BE2C (cell line): Measurements from ENCODE around the gene TFAP2C.

Experiments
- DNase-seq: peaks from one replicate; pipeline ENCODE4 v3.0.0-alpha.2; 2020
- H3K27me3 ChIP-seq: fragments of 250-450 bp; sonication (Bioruptor Pico); 2 replicates; pipeline ENCODE4 v1.5.1; 2020; ENCODE audit warnings: mild to moderate bottlenecking
- H3K36me3 ChIP-seq: fragments of 250-450 bp; sonication (Bioruptor Pico); 2 replicates; pipeline ENCODE4 v1.5.1; 2020; ENCODE audit warnings: mild to moderate bottlenecking
- H3K4me1 ChIP-seq: fragments of 250-450 bp; sonication (Bioruptor Pico); 2 replicates; pipeline ENCODE4 v1.5.1; 2020
- H3K4me3 ChIP-seq: 2 replicates; pipeline ENCODE4 v1.5.1; 2011; ENCODE audit warnings: low read depth, low read length
- H3K9me3 ChIP-seq: fragments of 250-450 bp; sonication (Bioruptor Pico); 2 replicates; pipeline ENCODE4 v1.5.1; 2020
- TF ChIP-seq, protein P1 (sequence below): IDR thresholded peaks from 2 replicates; pipeline ENCODE4 v1.5.1; 2012; ENCODE audit warnings: mild to moderate bottlenecking, low read depth, low read length

Gene TFAP2C

DNA sequence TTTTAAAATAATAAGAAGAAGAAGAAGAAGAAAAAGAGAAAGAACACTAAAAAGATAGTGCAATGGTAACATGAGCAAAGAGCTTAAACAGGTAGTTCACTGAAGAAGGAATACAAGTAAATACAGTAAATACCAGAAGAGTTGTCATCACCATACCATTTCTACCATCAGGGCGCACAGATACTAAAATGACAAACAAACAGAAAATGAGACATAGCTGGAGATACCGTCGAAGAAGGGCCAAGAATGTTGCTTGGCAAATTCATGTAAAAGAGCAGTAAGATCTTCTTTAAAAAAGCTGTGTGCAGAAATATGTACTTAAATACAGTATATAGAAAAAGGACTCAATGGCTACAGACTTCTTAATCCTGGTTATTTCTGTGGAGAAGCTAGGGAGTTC, 20.7 kb upstream of the TFAP2C start:
- no peaks in the 10 kb centered on the region for H3K4me1 ChIP-seq
- H3K27me3 ChIP-seq, result no peaks in the 10 kb centered on the region
- TF ChIP-seq, protein P1, sequence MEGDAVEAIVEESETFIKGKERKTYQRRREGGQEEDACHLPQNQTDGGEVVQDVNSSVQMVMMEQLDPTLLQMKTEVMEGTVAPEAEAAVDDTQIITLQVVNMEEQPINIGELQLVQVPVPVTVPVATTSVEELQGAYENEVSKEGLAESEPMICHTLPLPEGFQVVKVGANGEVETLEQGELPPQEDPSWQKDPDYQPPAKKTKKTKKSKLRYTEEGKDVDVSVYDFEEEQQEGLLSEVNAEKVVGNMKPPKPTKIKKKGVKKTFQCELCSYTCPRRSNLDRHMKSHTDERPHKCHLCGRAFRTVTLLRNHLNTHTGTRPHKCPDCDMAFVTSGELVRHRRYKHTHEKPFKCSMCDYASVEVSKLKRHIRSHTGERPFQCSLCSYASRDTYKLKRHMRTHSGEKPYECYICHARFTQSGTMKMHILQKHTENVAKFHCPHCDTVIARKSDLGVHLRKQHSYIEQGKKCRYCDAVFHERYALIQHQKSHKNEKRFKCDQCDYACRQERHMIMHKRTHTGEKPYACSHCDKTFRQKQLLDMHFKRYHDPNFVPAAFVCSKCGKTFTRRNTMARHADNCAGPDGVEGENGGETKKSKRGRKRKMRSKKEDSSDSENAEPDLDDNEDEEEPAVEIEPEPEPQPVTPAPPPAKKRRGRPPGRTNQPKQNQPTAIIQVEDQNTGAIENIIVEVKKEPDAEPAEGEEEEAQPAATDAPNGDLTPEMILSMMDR, result no peak
- H3K9me3 ChIP-seq, result no peaks in the 10 kb centered on the region
- no peak overlapping the region for H3K4me3 ChIP-seq
- no peak for DNase-seq
- no peaks in the 10 kb centered on the region for H3K36me3 ChIP-seq

DNA sequence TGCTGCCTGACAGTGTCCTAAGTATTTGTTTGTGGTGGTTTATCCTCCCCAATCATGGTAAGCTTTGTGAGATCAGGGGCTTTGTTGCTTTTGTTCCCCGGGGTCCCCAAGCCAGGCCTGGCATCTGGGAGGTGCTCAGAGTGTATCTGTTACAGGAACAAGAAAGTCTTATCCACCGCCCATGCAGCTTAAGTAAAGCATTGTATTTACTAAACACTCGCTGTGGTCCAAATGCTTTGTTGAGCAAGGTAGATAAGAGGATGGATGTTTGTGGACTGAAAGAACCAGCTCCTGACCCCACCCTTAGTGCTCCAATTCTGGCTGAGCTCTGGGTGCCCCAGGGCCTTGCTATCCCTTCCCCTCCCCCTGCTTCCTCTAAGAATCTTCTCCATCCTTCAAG, 19.8 kb upstream of the TFAP2C start:
- Histone ChIP-seq H3K27me3 (no peaks in the 10 kb centered on the region), H3K4me1 (no peaks in the 10 kb centered on the region), H3K4me3 (no peak overlapping the region), H3K9me3 (no peaks in the 10 kb centered on the region), H3K36me3 (no peaks in the 10 kb centered on the region)
- DNase-seq, result no peak
- TF ChIP-seq, protein P1, result no peak

DNA sequence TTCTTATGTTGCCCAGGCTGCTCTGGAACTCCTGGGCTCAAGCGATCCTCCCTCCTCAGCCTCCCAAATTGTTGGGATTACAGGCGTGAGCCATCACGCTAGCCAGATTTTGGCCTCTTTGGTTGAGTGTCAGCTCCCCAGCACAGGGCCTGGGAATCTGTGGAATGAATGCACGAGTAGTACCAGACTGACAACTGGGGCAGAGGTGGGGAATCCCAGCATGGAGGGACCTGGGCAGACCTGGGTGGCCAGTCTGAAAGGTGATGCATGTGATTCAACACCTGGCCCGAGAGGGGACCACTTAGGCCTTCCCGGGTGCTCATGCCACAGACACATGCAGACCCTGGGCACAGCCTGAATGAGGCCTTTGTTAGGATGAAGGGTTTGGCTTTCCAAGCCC, 19.0 kb upstream of the TFAP2C start:
- TF ChIP-seq, protein P1, result no peak
- Histone ChIP-seq H3K4me1 (no peaks in the 10 kb centered on the region), H3K9me3 (no peaks in the 10 kb centered on the region), H3K4me3 (no peak overlapping the region), H3K36me3 (no peaks in the 10 kb centered on the region), H3K27me3 (no peaks in the 10 kb centered on the region)
- DNase-seq, result no peak

DNA sequence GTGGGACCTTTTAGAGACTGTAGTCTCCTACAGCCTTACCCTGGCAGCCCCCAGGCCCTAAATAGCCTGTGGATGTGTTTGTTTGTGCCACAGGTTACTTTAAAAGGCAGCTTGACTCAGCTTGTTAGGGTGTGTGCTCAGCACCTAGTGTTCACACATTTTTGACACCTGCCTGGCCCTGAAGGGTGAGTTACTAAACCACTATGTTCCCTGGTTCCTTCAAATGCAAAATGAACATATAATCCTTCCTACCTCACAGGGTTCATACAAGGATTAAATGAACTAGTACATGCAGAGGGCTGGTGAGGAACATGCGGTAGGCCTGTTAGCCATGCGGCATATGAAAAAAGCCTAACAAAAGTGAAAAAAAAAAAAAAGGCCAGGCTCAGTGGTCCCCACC, 14.9 kb upstream of the TFAP2C start:
- Histone ChIP-seq H3K9me3 (no peaks in the 10 kb centered on the region), H3K4me3 (no peak overlapping the region), H3K4me1 (no peaks in the 10 kb centered on the region), H3K36me3 (no peaks in the 10 kb centered on the region), H3K27me3 (no peaks in the 10 kb centered on the region)
- DNase-seq, result no peak
- TF ChIP-seq, protein P1, result no peak

DNA sequence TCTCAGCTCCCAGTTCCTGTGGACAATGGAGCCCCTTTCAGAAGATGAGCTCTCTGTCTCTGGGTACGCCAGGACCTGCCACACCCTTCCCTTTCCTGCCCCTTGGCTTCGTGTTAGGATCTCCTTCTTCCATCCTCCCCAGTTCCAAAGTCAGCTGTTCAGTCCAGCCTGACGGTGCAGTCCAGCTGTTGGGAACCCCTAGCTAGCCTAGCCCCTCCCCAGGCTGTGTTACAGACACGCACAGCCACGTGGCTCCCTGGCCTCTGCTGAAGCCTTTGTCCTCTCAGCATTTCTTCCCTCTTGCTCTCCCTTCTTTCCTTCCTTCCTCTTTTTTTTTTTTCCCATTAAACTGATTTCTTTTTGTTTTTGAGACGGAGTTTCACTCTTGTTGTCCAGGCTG, 12.4 kb upstream of the TFAP2C start:
- Histone ChIP-seq H3K4me1 (no peaks in the 10 kb centered on the region), H3K27me3 (no peaks in the 10 kb centered on the region), H3K4me3 (no peak overlapping the region), H3K9me3 (no peaks in the 10 kb centered on the region), H3K36me3 (no peaks in the 10 kb centered on the region)
- DNase-seq, result no peak
- TF ChIP-seq, protein P1, result no peak

DNA sequence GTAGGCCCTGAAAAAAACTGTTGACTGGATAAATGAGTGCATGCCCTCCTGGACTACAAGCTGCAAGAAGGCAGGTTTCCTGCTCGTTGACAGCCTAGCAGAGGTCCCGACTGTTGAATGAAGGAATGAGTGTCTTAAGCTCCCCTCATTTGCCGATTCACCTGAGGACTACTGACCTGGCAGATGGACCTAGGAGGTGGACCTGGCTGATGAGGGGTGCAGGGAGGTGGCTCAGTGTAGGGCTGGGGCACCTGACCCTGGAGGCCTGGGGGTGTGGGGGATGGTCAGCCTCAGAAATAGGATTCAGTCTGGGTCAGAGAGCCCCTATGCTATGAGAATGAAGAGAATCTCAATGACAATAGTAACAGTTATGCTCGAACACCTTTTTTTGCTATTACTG, 11.6 kb upstream of the TFAP2C start:
- H3K36me3 ChIP-seq, result no peaks in the 10 kb centered on the region
- no peak for DNase-seq
- no peak overlapping the region for H3K4me3 ChIP-seq
- no peaks in the 10 kb centered on the region for H3K9me3 ChIP-seq
- TF ChIP-seq, protein P1, result no peak
- H3K4me1 ChIP-seq, result no peaks in the 10 kb centered on the region
- no peaks in the 10 kb centered on the region for H3K27me3 ChIP-seq
